ENCODE measurements around the gene GPR42.
"Not testable (repeated sequence)": the region's sequence is repeated elsewhere in the genome, so short reads cannot be mapped to it uniquely, and the experiment has no call there.

The GPR42 gene

GRCh38 chr19:35397064-35397463, 26.2 kb downstream of the GPR42 start:
- FAIRE-seq: no peak

DNA sequence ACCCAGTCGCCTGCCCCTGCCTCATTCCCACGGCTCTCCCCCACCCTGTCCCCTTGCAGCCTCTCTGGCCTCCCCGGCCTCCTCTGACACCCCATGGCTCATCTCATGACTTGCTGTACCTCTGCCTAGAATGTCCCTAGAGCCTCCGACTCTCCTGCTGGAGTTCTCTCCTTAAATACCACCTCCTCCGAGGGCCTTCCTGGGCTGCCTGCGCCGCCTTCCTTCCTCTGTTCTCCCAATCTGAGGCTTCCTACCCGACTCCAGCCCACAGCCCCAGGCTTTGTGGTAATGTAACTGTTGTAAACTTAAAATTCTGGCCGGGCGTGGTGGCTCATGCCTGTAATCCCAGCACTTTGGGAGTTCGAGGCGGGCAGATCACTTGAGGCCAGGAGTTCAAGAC, 27.7 kb downstream of the GPR42 start:
- FAIRE-seq: no peak

GRCh38 chr19:35399231-35399630, 28.4 kb downstream of the GPR42 start:
- FAIRE-seq: no peak

DNA sequence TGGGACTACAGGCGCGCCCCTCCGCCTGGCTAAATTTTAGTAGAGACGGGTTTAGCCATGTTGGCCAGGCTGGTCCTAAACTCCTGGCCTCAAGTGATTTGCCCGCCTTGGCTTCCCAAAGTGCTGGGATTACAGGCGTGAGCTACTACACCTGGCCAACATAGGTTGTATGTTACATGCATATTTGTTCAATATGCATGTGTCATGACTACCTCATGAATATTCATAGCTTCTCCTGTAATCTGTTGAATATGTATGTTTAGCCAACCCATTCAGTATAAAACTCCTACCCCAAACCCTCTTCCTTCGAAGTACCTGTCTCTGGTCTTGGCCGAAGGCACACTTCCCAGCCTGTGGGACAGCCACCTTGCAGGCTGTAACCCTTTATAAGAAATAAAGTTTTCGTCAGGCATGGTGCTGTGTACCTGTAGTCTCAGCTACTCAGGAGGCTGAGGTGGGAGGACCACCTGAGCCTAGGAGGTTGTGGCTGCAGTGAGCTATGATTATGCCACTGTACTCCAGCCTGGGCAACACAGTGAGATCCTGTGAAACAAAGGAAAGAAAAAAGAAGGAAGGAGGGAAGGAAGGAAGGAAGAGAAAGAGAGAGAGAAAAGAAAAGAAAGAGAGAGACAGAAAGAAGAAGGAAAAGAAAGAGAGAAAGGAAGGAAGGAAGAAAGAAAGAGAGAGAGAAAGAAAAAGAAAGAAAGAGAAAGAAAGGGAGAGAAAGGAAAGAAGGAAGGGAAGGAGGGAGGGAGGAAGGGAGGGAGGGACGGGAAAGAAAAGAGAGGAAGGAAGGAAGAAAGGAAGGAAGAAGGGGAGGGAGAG, 29.3 kb downstream of the GPR42 start:
- FAIRE-seq: no peak

GRCh38 chr19:35400773-35401100, 29.9 kb downstream of the GPR42 start:
- no peak for FAIRE-seq

GRCh38 chr19:35401416-35401815, 30.5 kb downstream of the GPR42 start:
- FAIRE-seq: not testable (repeated sequence)

DNA sequence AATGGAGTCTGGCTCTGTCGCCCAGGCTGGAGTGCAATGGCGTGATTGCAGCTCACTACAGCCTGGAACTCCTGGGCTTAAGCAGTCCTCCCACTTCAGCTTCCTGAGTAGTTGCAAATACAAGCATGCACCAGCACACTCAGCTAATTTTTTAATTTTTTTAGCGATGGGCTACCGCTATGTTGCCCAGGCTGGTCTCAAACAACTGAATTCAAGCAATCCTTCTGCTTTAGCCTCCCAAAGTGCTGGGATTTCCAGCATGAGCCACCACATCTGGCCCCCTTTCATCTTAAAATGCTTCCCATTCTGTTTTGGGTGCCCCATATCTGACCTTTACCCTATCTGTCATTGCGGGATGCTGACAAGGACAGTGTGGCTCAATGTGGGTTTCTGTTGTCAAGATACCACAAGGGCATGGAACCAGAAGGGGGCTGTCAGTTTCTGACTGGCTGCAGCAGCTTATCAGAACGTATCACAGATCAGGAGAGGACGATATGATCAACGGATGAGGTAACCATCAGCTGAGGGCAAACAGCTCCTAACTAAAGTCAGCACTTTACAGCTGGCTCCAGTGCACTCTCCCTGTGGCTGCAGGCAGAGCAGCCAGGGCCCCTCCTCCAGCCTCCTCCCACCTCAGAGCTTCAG, 32.4 kb downstream of the GPR42 start:
- no peak for FAIRE-seq

- FAIRE-seq: no peak
Measured at GRCh38 chr19:35404879-35405622, 34.2 kb downstream of the GPR42 start.

- FAIRE-seq: no peak
Measured at GRCh38 chr19:35407619-35408018, 36.8 kb downstream of the GPR42 start.

DNA sequence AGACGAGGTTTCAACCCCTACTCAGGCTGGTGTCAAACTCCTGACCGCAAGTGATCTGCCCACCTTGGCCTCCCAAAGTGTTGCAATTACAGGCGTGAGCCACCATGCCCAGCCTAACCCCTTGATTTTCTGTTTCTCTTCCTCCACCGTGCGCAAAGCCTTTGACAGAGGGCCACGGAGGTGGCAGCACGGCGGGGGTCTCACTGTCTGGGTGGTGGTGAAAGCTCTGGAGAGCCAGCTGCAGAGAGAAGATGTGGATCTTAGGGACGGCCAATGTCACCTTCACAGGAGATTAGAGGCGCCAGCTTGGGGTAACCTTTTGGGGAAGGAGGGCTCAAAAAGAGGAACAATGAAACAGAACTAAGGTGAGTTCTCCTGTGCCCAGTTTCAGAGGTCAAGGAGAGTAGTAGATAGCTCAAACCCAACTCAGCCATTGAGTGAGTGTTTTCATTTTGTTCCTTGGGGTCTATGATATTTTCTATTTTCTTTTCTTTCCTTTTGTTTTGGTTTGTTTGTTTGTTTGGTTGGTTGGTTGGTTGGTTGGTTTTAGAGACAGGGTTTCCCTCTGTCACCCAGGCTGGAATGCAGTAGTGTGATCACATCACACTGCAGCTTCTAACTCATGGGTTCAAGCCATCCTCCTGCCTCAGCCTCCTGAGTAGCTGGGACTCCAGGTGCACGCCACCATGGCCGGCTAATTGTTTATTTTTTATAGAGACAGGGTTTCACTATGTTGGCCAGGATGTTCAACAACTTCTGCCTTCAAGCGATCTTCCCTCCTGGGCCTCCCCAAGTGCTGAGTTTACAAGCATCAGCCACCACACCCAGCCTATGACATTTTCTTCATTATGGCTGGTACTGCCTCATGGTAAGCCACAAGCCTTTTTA, 37.7 kb downstream of the GPR42 start:
- FAIRE-seq: no peak

DNA sequence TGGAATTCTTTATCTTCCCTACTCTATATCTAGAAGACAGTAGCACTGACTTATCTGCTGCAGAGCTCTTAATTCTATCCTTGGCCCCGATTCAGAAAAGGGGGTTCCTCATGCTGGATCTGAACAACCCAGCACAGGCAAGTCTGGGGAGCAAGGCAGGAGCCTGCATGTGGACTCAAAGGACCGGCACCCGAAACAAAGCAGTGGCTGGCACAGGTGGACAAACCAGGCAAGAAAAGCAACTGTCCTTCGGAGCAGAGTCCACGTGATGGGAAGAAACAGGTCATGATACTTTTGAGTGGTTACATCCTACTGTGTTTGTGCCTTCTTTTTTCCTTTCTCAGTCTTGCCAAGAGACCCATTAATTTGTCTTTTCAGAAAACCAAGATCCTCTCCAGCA, 38.3 kb downstream of the GPR42 start:
- FAIRE-seq: no peak

DNA sequence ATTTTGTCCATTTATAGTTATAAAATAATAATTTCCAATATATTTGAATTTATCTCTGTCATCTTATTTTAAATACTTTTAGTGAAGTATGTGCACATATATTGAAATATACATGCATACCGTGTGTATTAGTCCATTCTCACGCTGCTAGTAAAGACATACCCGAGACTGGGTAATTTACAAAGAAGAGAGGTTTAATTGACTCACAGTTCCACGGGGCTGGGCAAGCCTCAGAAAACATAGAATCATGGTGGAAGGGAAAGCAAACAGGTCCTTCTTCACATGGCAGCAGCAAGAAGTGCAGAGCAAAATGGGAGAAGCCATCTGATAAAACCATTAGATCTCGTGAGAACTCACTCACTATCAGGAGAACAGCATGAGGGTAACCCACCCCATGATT, 39.6 kb downstream of the GPR42 start:
- no peak for FAIRE-seq

DNA sequence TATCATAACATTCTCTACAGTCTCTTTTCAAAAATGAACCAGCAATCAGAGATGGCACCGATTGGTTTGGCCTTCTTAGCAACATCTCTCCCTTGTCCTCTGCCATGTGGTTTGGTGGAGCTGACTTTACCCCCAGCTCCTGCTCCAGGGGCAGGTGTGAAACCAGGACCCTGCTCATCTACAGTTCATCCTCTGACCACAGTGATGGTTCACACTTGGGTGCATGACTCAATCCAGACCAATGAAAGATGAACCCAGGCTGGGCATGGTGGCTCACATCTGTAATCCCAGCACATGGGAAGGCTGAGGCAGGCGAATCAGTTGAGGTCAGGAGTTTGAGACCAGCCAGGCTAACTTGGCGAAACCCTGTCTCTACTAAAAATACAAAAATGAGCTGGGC, 43.6 kb downstream of the GPR42 start:
- no peak for FAIRE-seq

DNA sequence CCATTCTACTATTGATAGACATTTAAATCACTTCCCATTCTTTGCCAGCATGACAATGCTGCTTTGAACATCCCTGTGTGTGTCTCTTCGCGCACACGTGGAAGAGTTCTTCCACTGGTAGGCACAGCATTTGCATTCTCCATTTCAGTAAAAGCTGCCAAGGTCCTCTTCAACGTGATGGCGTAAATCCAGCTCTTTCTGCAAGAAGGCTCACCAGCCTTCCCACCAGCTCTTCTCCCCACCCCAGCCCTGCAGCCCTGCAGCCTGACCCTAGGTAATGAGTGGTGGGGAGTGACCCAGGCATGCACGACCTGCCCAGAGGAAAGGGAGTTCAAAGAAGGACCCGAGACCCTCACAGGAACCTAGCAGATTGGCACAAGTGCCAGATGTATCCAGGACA, 45.5 kb downstream of the GPR42 start:
- FAIRE-seq: no peak

DNA sequence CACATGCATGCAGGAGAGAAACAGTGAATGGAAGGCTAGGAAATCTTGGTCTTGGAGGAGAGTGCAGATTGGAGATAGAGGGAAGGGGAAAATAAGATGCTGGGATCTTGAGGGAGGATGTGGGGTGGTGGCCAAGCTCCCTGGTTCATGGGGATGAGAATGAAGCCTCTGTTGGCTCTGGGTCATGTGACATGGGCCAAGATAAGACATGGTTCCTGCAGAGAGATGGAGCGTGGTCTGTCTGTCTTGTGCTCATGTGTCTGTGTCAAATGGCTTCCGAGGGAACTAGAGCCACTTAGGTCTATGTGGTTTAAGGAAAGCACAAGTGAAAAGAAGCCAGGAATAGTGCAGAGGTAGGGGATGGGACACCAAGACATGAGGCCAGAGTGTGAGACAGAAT, 46.4 kb downstream of the GPR42 start:
- FAIRE-seq: no peak

- FAIRE-seq: no peak
Measured at GRCh38 chr19:35417713-35418534, 47.1 kb downstream of the GPR42 start.

- FAIRE-seq: no peak
Measured at GRCh38 chr19:35419046-35419445, 48.2 kb downstream of the GPR42 start.

- no peak for FAIRE-seq
Measured at GRCh38 chr19:35419805-35420204, 48.9 kb downstream of the GPR42 start.

- FAIRE-seq: no peak
Measured at GRCh38 chr19:35421362-35421761, 50.5 kb downstream of the GPR42 start.

Measured in A204.1 (cell line).